Psoas muscle (tissue), 8 donors: ENCODE results near the gene RPS13. TPM values are rescaled to one million over a fixed set of nuclear protein-coding genes. Genes with fewer than 3 reads are reported as not detected.
"Not testable (repeated sequence)": the region's sequence is repeated elsewhere in the genome, so short reads cannot be mapped to it uniquely, and the experiment has no call there.

Source experiments
- ATAC-seq, 4 donors: fragments of 200-7000 bp; cut with Tn5 transposase; one replicate each; pipeline ENCODE4 v1.9.1; 2020; ENCODE audit warnings: moderate library complexity in 3 of 4, mild to moderate bottlenecking in 2 of 4
- DNase-seq, 2 donors: peaks; one replicate each; pipeline ENCODE4 v3.0.0-alpha.2; 2020
- H3K27ac ChIP-seq: fragments of 200-600 bp; one replicate; pipeline ENCODE4 v1.8.0; 2022
- H3K27me3 ChIP-seq, 3 donors: fragments of 200-600 bp in 1 of 3; one replicate each; pipeline versions ENCODE4 v1.6.1 to v1.8.0; 2013 to 2022; ENCODE audit warnings: low read length in 2 of 3, mild to moderate bottlenecking in 2 of 3, moderate library complexity in 1 of 3; ENCODE audit not compliant: insufficient read depth in 3 of 3
- H3K36me3 ChIP-seq, 2 donors: fragments of 200-600 bp in 1 of 2; one replicate each; pipeline versions ENCODE4 v1.6.1 to v1.8.0; 2013 to 2022; ENCODE audit warnings: low read depth in 1 of 2, mild to moderate bottlenecking in 1 of 2, moderate library complexity in 1 of 2; ENCODE audit not compliant: insufficient read depth in 1 of 2
- H3K4me1 ChIP-seq: fragments of 200-600 bp; one replicate; pipeline ENCODE4 v1.8.0; 2022
- H3K4me3 ChIP-seq: fragments of 200-600 bp; one replicate; pipeline ENCODE4 v1.8.0; 2022; ENCODE audit warnings: mild to moderate bottlenecking
- H3K9me3 ChIP-seq: fragments of 200-600 bp; one replicate; pipeline ENCODE4 v1.8.0; 2022
- CTCF ChIP-seq: fragments of 200-600 bp; IDR thresholded peaks from one replicate; pipeline ENCODE4 v1.8.0; 2022; ENCODE audit warnings: antibody characterized with exemption
- WGBS, 3 donors: extraction: QIAGEN DNeasy Blood & Tissue Kit; methylation state at CpG; one replicate each; pipeline versions ENCODE4 v1.1.6 to v1.1.7; 2013; 5-methylcytosine and 5-hydroxymethylcytosine counted together
- intact Hi-C, 2 donors: fragments of 100-400 bp; cut with DNase I; formaldehyde crosslinking; loops; one replicate each; pipeline versions ENCODE4 v1.11.0 to v1.14.2; 2022
- polyA plus RNA-seq, 3 donors: library from polyadenylated mRNA; stranded (reverse); fragments of 200-250 nt; gene quantifications; one replicate each; pipeline ENCODE4 v1.2.3, GENCODE V29; 2013
- total RNA-seq, 4 donors: library from RNA; stranded (reverse); fragmentation: NEBNext Ultra II Directional in 2 of 4; extraction: Animal tissue kit (Norgen Biotek cat#: 25700) in 2 of 4; gene quantifications; one replicate each; pipeline versions ENCODE4 v1.2.1 to v1.2.4, GENCODE V29; 2021 to 2023
- donor health status: healthy with polysubstance abuse.
- donor health status: DM: no; HTN: no; CAD: no; lungs with moderate emphysema.
- donor health status: Bipolar disorder and iron deficiency.
- donor health status: healthy.
- donor health status: DM: yes; HTN: yes; CAD: no.
- donor health status: DM: no; HTN: no; CAD: no.
- donor health status: DM: no; HTN: no; CAD: no.
- donor health status: DM: yes; HTN: yes; CAD: no.

The RPS13 gene
- total and polyA plus RNA-seq, 7 donors, result 717 to 2,310 (median 1,079) TPM

GRCh38 chr11:17066691-17067090 is 10.8 kb downstream of the RPS13 start:
- no peak for TF ChIP-seq CTCF
- intact Hi-C loops, result loop anchor here (5.0 to 10.0 kb wide), 3 partner anchors 54 to 282 kb away; partner anchors contain the start of gene PLEKHA7 (in 1 of the 2)
- ATAC-seq (no peak), DNase-seq (no peak)
- 31 to 50% (median 38%) methylated on average over 2 of the region's 2 CpGs for WGBS, 3 donors
- no peaks in the 10 kb centered on the region for H3K9me3 ChIP-seq
- no peaks in the 10 kb centered on the region for H3K36me3 ChIP-seq
- H3K4me1 ChIP-seq, result no peaks in the 10 kb centered on the region
- no peak overlapping the region for H3K27ac ChIP-seq
- no peak overlapping the region for H3K4me3 ChIP-seq
- no peaks in the 10 kb centered on the region for H3K27me3 ChIP-seq

- H3K27me3 ChIP-seq, result no peaks in the 10 kb centered on the region
- H3K9me3 ChIP-seq, result no peaks in the 10 kb centered on the region
- H3K27ac ChIP-seq, result no peak overlapping the region
- TF ChIP-seq CTCF, result peak; percentile 79
- H3K4me3 ChIP-seq, result no peak overlapping the region
- H3K36me3 ChIP-seq, result no peaks in the 10 kb centered on the region
- intact Hi-C loops, result loop anchor here (1.0 to 10.0 kb wide), 6 partner anchors 116 to 279 kb away; no protein-coding TSS in a partner anchor
- peak; percentile 75 to 94 (median 86) for ATAC-seq
- H3K4me1 ChIP-seq, result no peaks in the 10 kb centered on the region
- 60 to 75% (median 65%) methylated on average over 4 of the region's 4 CpGs for WGBS, 3 donors
- peak; percentile 42 to 74 for DNase-seq
Measured at GRCh38 chr11:17063171-17064002, 14.1 kb downstream of the RPS13 start.

GRCh38 chr11:17051146-17051545 is 26.3 kb downstream of the RPS13 start:
- H3K4me3 ChIP-seq, H3K27ac ChIP-seq, DNase-seq, intact Hi-C loops, ATAC-seq, H3K9me3 ChIP-seq, H3K27me3 ChIP-seq, H3K36me3 ChIP-seq, H3K4me1 ChIP-seq: not testable (repeated sequence)
- 96 to 98% (median 97%) methylated on average over 9 to 24 of the region's 27 CpGs for WGBS, 3 donors

- H3K9me3 ChIP-seq, DNase-seq, H3K27me3 ChIP-seq, H3K4me1 ChIP-seq, ATAC-seq, H3K4me3 ChIP-seq, H3K27ac ChIP-seq, intact Hi-C loops, H3K36me3 ChIP-seq: not testable (repeated sequence)
- WGBS, 3 donors, result 75 to 82% (median 75%) methylated on average over 4 of the region's 4 CpGs
Measured at GRCh38 chr11:17048491-17048890, 29.0 kb downstream of the RPS13 start.

- no peaks in the 10 kb centered on the region for H3K9me3 ChIP-seq
- no peaks in the 10 kb centered on the region for H3K27me3 ChIP-seq
- no peaks in the 10 kb centered on the region for H3K4me1 ChIP-seq
- intact Hi-C loops, result no loop called here
- 65 to 69% (median 69%) methylated on average over 5 of the region's 5 CpGs for WGBS, 3 donors
- no peak for TF ChIP-seq CTCF
- no peaks in the 10 kb centered on the region for H3K36me3 ChIP-seq
- DNase-seq (no peak), ATAC-seq (no peak)
- no peak overlapping the region for H3K27ac ChIP-seq
- no peak overlapping the region for H3K4me3 ChIP-seq
Measured at GRCh38 chr11:17046690-17047089, 30.8 kb downstream of the RPS13 start.
